ENCODE measurements around the gene RPS2.
A peak's percentile ranks its signal among the peaks of the same experiment; 100 is the strongest.

Gene RPS2

DNA sequence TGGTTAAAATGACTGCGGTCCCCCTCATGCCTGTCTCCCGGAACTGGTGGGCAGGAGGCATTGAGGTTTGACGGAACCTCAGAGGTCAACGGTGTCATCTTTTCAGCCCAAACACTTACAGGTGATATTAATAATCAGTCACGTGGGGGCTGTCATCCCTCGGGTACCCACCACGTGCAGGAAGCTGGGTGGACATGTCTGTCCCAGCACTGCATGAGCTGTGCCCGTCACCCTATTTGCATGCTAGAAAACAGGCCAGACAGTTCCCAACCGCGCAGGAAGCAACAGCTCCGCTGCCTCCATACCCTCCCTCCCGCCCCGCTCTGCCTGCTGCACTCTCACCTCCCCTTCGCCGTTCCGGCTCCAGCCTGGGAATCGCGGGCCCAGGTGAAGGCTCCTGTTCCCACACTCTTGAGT lies 26.5 kb upstream of the RPS2 start:
- peaks cover 41% of the 10 kb centered on the region for H3K4me1 ChIP-seq
- H3K4me3 ChIP-seq = peak overlapping the region; percentile 56
- peak overlapping the region; percentile 75 for H3K4me2 ChIP-seq

DNA sequence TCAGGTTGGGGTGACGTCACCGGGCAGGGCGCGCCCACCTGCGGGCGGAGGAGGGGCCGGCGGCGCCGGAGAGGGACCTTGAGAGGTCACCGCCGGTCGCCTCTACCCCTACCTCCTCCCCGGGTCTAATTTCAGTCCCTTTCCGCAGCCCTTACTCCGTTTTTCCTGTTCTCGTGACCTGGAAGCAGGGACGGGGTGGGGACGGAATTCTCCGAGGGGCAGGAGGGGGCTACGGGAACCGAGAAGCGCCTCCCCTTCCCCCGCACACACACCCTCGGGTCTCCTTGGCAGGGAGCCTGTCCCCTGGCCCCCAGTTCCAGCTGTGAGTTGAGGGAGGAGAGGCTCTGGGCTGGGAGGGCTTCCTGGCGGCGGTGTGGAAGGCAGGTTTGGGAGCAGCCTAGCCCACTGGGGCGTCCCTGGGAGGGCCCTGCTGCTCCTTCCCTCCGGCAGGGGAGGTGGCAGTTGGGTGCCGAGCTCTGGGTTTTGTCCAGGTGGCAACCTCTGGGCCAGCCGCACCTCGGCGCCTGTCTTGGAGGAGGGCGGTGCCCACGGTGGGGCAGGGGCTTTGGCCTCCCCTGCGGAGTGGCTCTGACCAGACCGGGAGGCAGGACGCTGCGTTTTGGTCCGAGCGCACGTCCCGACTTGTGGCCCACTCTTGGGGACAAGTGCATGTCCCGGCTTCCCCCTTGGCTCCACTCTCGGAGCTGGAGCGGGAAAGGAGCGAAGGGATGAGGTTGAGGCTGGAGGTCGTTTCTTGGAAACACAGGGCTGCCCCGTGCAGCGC lies 25.9 kb upstream of the RPS2 start:
- peaks cover 47% of the 10 kb centered on the region for H3K4me1 ChIP-seq
- H3K4me3 ChIP-seq = peak overlapping the region; percentile 42; the same call in 1 of the 2 replicates
- peaks cover 52% of the 10 kb centered on the region for H3K27me3 ChIP-seq
- no peak for TF ChIP-seq Cebpa-rat (IDR thresholded peaks at IDR 0.05)
- no peak overlapping the region for H3K9ac ChIP-seq
- H4K20me1 ChIP-seq = peaks cover 23% of the 10 kb centered on the region
- no peak overlapping the region for H3K27ac ChIP-seq
- H3K4me2 ChIP-seq = peak overlapping the region; percentile 75
- peaks cover 23% of the 10 kb centered on the region for H3K36me3 ChIP-seq
- H3K9me3 ChIP-seq = no peaks in the 10 kb centered on the region

More for the DNA sequence above, 26.5 kb upstream of the RPS2 start:
- H3K36me3 ChIP-seq = peaks cover 23% of the 10 kb centered on the region
- no peak for TF ChIP-seq Cebpa-rat (IDR thresholded peaks at IDR 0.05)
- peaks cover 52% of the 10 kb centered on the region for H3K27me3 ChIP-seq
- peaks cover 20% of the 10 kb centered on the region for H4K20me1 ChIP-seq
- H3K9ac ChIP-seq = no peak overlapping the region
- H3K27ac ChIP-seq = no peak overlapping the region
- H3K9me3 ChIP-seq = no peaks in the 10 kb centered on the region

DNA sequence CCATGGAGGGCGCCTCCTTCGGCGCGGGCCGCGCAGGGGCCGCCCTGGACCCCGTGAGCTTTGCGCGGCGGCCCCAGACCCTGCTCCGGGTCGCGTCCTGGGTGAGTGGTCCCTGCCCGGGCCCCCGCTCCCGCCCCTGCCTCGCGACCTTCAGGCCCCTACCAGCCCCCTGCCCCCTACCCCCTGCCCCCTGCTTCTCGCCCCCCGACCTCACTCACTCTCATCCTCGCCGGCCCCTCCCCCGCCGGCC lies 25.4 kb upstream of the RPS2 start:
- Histone ChIP-seq H3K4me3 (peak overlapping the region; percentile 42; the same call in 1 of the 2 replicates), H3K9ac (no peak overlapping the region), H3K4me2 (peak overlapping the region; percentile 75; the same call in 1 of the 2 replicates), H3K36me3 (peaks cover 22% of the 10 kb centered on the region), H4K20me1 (peaks cover 29% of the 10 kb centered on the region), H3K4me1 (peaks cover 53% of the 10 kb centered on the region), H3K27me3 (peaks cover 52% of the 10 kb centered on the region), H3K9me3 (no peaks in the 10 kb centered on the region), H3K27ac (no peak overlapping the region)
- no peak for TF ChIP-seq Cebpa-rat (IDR thresholded peaks at IDR 0.05)

DNA sequence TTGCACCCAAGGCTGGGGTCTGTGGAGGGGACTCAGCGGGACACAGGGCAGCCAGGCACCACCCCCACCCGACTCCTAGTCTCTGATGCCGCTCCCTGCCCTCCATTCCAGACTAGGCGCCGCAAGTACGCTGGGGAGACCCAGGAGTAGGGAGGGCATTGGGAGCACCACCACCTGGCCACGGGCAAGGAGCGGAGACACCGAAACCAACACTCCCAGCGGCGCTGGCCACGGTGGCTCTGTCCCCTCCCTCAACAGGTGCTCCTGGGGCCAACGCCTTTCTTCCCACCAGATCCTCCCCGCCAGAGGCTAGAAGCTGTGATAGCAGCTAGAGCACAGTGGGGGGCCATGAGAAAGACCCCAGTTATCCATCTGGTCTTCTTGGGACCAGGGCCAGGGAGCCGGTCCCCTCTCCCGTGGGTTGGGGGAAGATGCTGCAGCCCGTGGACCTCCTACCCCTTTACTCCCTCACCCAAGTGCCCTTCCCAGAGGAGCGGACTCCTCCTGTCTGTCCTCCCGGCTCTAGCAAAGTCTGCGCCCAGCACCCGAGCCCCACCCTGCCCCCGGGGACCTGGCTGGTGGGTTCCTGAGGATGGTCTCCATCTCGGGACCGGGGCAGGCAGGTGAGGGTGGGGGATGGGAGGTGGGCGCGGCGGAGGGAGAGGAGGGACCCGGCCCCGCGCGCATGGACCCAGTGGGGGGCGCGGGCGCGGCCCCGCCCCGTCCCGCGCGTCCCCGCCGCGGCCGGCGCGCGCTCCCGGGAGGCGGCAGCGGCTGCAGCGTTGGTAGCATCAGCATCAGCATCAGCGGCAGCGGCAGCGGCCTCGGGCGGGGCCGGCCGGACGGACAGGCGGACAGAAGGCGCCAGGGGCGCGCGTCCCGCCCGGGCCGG lies 24.8 kb upstream of the RPS2 start, which contains the start of gene SYNGR3:
SYNGR3 (plus strand) TSS at position 762 of the 892 bp plus-strand sequence. CDS start 133 bp downstream, outside the sequence.
- peak within 1 kb of the TSS; percentile 42; the same call in 1 of the 2 replicates for H3K4me3 ChIP-seq
- H3K27me3 ChIP-seq = peaks cover 52% of the 10 kb centered on the region
- H4K20me1 ChIP-seq = peaks cover 32% of the 10 kb centered on the region
- no peak within 1 kb of the TSS for H3K9ac ChIP-seq
- no peak within 1 kb of the TSS for H3K27ac ChIP-seq
- TF ChIP-seq Cebpa-rat (IDR thresholded peaks at IDR 0.05) = no peak
- no peaks in the 10 kb centered on the region for H3K9me3 ChIP-seq
- peaks cover 22% of the 10 kb centered on the region for H3K36me3 ChIP-seq
- H3K4me2 ChIP-seq = peak within 1 kb of the TSS; percentile 75
- peaks cover 57% of the 10 kb centered on the region for H3K4me1 ChIP-seq

DNA sequence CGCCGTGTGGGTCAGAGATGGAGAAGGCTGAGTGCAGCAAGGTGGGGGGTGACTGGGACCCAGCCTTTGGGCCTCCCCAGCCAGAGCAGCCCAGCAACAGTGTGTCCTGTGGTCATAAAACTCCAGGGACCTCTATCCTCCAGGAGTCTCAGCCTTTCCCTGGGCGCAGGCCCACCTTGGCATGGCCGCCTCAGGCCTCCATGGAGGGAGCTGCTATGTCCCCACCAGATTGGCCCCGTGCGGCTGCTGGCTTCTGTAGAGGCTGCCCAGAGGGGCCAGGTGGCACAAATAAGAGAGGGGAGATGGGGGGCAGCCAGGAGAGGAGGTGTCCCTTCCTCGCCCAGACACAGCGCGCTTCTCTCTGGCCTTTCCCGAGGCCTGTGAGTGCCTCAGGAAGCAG lies 22.6 kb upstream of the RPS2 start:
- no peak overlapping the region for H3K9ac ChIP-seq
- peaks cover 37% of the 10 kb centered on the region for H4K20me1 ChIP-seq
- peaks cover 63% of the 10 kb centered on the region for H3K27me3 ChIP-seq
- TF ChIP-seq Cebpa-rat (IDR thresholded peaks at IDR 0.05) = no peak
- peaks cover 22% of the 10 kb centered on the region for H3K36me3 ChIP-seq
- no peaks in the 10 kb centered on the region for H3K9me3 ChIP-seq
- H3K4me2 ChIP-seq = no peak overlapping the region
- no peak overlapping the region for H3K4me3 ChIP-seq
- H3K4me1 ChIP-seq = peaks cover 42% of the 10 kb centered on the region
- no peak overlapping the region for H3K27ac ChIP-seq

DNA sequence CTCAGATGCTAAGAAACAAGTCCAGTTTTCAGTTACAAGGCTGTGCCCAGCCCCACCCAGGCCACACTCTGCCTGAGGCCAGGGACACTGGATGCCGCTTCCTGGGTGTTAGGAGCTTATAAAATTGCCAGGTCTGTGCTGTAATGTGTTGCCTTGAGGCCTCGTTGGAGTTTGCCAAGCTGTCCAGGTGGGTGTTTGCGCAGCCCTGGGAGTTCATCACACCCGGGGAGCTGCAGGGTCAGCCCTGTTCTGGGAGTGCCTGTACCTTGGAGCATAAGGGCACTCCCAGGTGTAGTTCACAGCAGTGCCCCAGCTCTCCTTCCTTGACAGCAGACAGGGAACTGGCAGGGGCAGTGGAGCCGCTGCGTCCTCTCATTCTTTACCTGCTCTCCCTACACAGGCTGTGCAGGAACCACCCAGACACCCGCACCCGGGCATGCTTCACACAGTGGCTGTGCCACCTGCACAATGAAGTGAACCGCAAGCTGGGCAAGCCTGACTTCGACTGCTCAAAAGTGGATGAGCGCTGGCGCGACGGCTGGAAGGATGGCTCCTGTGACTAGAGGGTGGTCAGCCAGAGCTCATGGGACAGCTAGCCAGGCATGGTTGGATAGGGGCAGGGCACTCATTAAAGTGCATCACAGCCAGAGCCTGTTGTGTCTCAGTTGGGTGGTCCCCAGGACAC lies 21.0 kb upstream of the RPS2 start:
- Histone ChIP-seq H3K4me3 (peak overlapping the region; percentile 88), H3K4me2 (peak overlapping the region; percentile 96), H3K9ac (peak overlapping the region; percentile 92), H3K27me3 (peaks cover 65% of the 10 kb centered on the region), H3K36me3 (peaks cover 22% of the 10 kb centered on the region), H3K4me1 (peaks cover 33% of the 10 kb centered on the region), H3K9me3 (no peaks in the 10 kb centered on the region), H3K27ac (no peak overlapping the region), H4K20me1 (peaks cover 48% of the 10 kb centered on the region)
- TF ChIP-seq Cebpa-rat (IDR thresholded peaks at IDR 0.05) = no peak

DNA sequence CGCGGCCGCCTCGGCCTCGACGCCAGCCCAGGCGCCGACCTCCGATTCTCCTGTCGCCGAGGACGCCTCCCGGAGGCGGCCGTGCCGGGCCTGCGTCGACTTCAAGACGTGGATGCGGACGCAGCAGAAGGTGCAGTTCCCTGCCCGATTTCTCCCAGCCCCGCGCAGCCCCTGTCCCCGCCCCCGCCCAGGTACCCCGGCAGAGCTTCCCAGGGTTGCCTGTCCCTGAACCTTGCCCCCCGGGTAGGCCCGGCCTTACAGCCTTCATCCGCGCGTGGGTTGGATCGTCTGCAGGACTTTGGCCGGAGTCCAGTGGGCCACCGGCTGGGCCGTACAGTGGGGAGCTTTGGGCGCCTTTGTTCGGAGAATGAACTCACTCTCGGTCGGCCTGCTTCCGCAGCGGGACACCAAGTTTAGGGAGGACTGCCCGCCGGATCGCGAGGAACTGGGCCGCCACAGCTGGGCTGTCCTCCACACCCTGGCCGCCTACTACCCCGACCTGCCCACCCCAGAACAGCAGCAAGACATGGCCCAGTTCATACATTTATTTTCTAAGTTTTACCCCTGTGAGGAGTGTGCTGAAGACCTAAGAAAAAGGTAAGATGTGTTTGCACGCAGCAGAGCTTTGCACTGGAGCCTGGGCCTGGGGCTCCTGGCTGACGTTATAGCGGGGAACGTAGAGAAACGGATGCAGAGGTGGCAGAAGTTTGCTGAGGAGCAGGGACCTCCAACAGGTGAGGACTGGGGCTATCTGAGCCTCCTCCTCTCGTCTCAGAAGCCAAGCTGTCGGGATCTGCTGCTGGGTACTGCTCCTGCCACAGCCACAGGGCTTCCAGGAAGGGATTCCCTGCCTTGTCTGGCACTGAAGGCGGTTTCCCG lies 20.0 kb upstream of the RPS2 start:
- Histone ChIP-seq H3K36me3 (peaks cover 23% of the 10 kb centered on the region), H3K4me1 (peaks cover 38% of the 10 kb centered on the region), H3K27ac (peak overlapping the region; percentile 84), H3K9ac (peak overlapping the region; percentile 92), H3K4me3 (peak overlapping the region; percentile 88), H3K9me3 (no peaks in the 10 kb centered on the region), H3K27me3 (peaks cover 65% of the 10 kb centered on the region), H3K4me2 (peak overlapping the region; percentile 96), H4K20me1 (peaks cover 57% of the 10 kb centered on the region)
- TF ChIP-seq Cebpa-rat (IDR thresholded peaks at IDR 0.05) = no peak

DNA sequence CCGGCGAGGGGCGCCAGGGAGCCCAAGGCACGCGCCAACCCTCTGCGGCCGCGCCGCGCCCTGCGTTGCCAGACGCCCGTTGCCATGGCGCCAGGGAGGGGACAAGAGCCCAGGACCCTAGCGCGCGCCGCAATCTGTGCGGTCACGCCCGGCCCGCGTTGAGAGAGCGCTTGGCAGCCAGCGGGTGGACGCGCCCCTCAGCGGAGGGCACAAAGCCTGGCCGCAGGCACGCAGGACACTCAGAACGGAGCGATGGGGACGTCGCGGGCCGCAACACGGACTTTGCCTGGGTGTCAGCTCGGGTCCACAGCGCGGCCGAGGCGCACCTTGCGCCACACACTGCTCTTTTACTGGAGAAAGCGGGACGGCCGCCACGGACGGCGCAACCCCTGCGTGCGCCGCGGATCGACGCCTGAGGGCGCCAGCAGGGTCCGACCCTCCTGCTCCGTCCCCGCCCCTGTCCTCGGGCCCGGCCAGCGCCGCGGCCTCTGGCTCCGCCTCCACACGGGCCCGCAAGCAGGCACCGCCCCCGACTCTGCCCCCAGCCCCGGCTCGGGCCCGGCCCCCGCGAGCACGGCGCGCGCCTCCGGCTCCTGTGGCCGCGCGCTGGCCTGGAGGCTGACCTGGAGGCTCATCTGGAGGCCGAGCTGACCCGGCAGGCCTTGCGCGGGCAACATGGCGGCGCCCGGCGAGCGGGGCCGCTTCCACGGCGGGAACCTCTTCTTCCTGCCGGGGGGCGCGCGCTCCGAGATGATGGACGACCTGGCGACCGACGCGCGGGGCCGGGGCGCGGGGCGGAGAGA lies 19.1 kb upstream of the RPS2 start, which contains the start of gene GFER:
GFER (plus strand) TSS at position 650 of the 803 bp plus-strand sequence; CDS start at position 676, 26 bp downstream.
- peaks cover 32% of the 10 kb centered on the region for H3K36me3 ChIP-seq
- no peaks in the 10 kb centered on the region for H3K9me3 ChIP-seq
- H3K27me3 ChIP-seq = peaks cover 65% of the 10 kb centered on the region
- H3K4me3 ChIP-seq = peak within 1 kb of the TSS; percentile 88
- peak within 1 kb of the TSS; percentile 96 for H3K4me2 ChIP-seq
- peaks cover 42% of the 10 kb centered on the region for H3K4me1 ChIP-seq
- peak within 1 kb of the TSS; percentile 84 for H3K27ac ChIP-seq
- peak within 1 kb of the TSS; percentile 92 for H3K9ac ChIP-seq
- TF ChIP-seq Cebpa-rat (IDR thresholded peaks at IDR 0.05) = no peak
- H4K20me1 ChIP-seq = peaks cover 58% of the 10 kb centered on the region
